GM12874 (cell line): Measurements from ENCODE around the gene RAD51B.

ENCODE experiments used
- TF ChIP-seq, protein P1 (sequence below): IDR thresholded peaks from 2 replicates; pipeline ENCODE4 v1.5.1; 2011; ENCODE audit warnings: low read depth, mild to moderate bottlenecking, control low read depth, low read length, moderate library complexity; ENCODE audit not compliant: insufficient read depth

RAD51B gene

DNA sequence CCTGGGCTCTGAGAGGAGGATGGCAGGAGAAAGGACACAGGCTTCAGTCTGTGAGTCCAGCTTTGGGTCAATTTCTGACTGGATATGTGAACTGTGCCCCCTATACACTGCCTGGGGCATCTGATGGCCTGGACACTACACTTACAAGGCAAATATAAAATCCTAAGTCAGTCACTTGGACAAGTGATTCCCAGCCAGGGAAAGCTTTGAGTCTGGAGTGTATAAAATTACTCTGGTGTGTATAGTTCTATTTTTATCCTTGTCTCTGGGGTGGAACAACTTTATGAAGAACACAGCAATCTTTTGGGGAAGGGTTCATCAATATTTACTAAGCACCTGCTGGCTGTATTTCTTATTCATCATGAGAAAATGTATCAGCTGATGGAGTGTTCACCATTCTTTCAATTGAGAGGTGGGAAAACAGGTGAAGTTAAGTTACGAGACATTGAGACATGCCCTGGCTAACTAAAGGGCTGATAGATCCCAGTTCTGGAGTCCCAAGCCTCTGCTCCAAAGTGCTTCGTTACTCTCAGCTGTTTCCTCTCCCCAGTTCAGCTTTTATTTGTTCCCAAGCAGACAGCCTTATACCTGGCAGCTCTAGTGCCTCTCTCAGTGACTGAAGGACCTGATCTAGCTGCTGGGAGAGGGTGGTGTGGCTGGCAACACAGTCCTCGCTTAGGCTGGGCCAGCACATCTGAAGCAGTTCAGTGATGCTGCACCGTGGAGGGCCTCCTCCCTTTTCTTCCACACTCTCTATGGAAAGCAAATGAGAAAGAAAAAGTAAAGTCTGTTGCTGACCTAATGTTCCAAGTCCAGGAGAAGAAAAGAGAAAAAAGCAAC, 34.1 kb upstream of the RAD51B start:
- TF ChIP-seq, protein P1, sequence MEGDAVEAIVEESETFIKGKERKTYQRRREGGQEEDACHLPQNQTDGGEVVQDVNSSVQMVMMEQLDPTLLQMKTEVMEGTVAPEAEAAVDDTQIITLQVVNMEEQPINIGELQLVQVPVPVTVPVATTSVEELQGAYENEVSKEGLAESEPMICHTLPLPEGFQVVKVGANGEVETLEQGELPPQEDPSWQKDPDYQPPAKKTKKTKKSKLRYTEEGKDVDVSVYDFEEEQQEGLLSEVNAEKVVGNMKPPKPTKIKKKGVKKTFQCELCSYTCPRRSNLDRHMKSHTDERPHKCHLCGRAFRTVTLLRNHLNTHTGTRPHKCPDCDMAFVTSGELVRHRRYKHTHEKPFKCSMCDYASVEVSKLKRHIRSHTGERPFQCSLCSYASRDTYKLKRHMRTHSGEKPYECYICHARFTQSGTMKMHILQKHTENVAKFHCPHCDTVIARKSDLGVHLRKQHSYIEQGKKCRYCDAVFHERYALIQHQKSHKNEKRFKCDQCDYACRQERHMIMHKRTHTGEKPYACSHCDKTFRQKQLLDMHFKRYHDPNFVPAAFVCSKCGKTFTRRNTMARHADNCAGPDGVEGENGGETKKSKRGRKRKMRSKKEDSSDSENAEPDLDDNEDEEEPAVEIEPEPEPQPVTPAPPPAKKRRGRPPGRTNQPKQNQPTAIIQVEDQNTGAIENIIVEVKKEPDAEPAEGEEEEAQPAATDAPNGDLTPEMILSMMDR, result no peak

DNA sequence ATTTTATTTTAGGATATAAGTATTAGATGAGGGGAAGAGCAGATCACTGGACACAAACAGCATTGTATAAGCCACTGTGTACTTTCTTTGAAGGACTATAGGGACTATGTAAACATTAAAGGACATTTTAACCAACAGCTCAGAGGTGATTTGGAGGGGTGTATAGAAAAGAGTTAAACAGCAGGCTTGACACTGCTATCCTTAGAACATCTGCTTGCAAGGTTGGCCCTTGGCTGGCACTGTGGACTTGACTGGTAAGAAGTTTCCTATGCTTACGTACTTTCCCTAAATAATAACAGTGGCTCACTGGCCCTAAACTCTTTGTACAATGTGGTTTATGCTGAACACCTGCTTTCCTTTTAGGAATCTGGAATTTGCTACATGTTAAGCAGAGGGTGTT, 31.9 kb upstream of the RAD51B start:
- TF ChIP-seq, protein P1, result no peak

DNA sequence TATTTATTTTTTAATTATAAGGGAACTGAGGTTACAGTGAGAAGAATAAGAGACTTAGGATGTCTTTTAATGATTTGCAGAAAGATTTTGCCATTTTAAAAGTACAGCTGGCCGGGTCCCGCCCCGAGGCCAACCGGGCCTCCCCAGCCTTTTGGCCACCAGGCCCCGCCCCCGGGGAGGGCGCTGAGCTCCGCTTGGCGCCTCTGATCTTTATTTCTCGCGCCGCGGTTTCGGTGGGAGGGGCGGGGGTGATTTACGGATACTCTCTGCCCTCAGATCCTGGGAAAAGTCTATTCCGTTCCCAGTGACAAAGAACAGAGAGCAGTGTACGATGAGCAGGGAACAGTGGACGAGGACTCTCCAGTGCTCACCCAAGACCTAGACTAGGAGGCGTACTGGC, 20.8 kb upstream of the RAD51B start:
- TF ChIP-seq, protein P1, result no peak

DNA sequence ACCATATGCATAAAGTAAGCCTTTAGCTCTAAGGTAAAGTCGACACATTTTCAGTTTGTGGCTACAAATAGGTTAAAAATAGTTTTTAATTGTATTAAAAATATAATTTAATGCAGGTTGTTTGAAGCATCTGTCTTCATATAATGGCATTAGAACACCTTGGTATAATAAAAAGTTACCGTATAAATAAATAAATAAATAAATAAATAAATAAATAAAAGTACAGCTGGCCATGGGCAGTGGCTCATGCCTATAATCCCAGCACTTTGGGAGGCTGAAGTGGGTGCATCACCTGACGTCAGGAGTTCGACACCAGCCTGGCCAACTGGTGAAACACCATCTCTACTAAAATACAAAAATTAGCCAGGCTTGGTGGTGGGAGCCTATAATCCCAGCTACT, 18.8 kb upstream of the RAD51B start:
- TF ChIP-seq, protein P1, result no peak

DNA sequence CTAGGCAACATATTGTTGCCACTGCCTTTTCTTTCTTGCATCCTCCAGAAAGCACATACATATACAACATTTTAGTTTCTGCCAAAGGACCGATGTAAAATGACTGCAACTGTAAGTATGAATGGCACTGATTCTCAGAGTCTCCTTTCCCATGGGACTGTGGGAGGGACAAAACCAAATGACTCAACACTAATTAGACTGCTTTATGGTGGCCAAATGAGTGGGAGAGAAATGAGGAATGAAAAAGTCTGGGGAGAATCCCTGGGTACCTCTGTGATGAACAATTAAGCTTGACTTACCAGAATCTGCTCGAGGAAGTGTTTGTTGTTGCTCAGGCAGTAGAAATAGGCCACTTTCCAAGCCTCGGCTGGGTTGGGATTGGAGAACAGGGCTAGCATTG, 13.3 kb upstream of the RAD51B start:
- TF ChIP-seq, protein P1, result no peak

DNA sequence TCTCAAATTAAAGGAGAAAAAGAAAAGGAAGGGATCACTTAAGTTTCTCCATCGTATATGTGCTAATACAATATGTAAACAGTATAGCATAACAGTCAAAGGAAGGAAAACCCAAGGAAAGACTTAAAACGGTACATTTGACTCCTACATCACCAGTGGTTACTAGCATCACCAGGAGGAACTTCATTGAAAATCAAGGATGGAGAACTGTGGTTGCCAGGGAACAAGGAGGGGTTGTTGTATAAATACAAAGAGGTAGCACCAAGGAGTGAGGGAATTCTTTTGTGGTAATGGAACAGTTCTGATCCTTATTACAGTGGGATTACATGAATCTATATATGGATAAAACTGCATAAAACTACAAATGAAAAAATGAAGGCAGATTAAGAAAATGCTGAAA, 4.8 kb upstream of the RAD51B start:
- TF ChIP-seq, protein P1, result no peak

DNA sequence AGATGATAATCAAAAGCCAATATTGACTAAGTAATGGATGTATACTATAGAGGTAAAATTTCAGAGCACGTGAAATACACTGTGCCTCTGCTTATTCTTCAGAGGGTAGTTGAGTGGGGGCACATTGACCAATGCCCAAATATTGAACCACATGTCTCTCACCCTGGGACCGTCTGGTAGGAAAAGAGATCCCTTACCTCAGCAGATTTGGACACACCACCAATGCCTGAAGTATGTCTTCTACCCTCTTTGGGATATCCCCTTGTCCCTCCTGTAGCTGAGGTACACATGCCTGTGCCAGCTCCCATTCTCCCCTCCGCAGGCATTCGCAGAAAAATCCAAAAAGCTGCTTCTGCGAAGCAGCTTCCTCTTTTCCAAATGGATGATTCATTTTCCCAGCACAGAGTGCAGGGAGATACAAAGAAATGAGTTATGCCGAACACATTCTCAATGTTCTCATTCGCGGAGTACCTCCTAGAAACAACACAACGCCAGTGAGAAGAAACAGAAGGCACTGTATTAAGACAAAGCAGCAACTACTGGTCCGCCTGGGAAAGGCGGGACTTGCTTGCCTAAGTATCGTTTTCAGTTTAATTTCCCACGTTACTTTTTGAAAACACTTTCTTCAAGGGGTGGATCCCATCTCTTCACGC, 3.9 kb upstream of the RAD51B start:
- TF ChIP-seq, protein P1, result no peak
